COLO829 (cell line): ENCODE data around the gene TBC1D12.
"Not testable (repeated sequence)": the region's sequence is repeated elsewhere in the genome, so short reads cannot be mapped to it uniquely, and the experiment has no call there.

Experiments used
- DNase-seq: peaks from one replicate; pipeline ENCODE4 v3.0.0; 2012; ENCODE audit warnings: low spot score

TBC1D12 gene

DNA sequence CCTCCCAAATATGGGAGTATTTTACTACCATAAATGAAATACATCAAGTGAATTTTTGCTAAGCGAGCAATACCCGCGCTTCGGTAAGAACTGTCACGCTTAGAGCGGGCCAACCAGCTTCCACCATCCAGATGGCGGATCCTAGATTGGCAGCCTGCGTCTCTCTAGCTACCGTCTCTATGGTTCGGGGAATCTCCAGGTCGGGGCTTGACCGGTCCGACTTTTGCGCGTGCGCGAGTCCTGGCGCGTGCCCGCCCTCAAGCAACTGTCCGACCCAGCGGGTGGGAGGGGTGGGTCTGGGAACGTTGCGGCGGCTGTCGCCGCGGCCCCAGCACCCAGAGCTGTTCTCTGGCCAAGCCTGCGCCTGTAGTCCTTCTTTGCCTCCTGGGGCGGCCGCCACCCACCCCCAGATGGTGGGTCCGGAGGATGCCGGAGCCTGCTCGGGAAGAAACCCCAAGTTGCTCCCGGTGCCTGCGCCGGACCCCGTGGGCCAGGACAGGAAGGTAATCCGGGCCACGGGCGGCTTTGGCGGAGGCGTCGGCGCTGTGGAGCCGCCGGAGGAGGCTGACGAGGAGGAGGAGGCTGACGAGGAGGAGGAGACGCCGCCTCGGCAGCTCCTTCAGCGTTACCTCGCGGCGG lies at the start of gene TBC1D12:
Gene TBC1D12 (plus strand): TSS at position 338 of the 639 bp plus-strand sequence. CDS start 73 bp downstream, at position 411.
- peak; percentile 80 for DNase-seq

DNA sequence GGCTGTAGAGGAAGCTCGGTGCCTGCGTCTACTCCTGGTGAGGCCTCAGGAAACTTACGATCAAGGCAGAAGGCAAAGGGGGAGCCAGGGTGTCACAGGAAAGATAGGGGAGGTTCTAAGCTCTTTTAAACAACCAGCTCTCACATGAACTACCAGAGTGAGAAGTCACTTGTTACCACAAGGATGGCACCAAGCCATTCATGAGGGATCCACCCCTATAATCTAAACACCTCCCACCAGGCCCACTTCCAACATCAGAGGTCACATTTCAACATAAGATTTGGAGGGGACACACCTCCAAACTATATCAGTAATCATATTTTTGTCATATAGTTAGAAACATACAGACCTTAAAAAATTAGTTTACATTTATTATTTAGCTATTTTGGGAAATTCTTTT lies 49.0 kb upstream of the TBC1D12 start:
- DNase-seq: no peak

DNA sequence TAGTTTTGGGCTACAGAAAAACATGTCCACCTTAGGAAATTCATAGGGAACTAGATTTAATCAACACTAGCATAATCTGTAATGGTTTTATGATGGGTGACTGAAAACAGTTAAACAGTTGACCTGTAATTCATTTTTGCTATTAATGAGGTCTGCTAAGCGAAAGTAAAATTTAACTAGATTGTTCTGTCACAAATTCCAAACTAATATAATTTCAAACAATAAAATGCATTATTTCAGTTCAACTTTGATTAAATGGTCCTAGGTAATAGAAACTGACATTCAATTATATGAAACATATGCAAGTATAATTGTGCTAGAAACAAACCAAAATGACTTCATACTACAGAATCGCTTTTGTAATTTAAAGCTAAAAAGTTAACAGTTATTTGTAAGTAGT lies 46.5 kb upstream of the TBC1D12 start:
- DNase-seq: no peak

DNA sequence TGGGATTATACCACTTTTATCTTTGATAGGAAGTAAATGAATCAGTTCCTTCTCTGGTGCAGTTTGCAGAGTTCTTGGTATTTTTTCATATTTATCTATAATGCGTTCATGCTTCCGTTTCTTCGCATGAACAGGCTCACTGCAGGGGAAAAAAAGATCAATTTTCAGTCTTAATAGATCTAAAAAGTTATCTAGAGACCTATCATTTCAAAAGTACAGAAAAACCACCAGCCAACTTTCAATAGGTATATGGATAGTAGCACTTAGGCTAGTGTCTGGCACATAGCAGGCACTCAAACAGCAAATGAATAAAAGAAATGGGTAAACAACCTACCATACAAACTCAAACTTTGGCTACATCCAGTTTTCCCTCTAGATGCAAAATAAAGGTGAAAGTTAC lies 45.1 kb upstream of the TBC1D12 start:
- no peak for DNase-seq

DNA sequence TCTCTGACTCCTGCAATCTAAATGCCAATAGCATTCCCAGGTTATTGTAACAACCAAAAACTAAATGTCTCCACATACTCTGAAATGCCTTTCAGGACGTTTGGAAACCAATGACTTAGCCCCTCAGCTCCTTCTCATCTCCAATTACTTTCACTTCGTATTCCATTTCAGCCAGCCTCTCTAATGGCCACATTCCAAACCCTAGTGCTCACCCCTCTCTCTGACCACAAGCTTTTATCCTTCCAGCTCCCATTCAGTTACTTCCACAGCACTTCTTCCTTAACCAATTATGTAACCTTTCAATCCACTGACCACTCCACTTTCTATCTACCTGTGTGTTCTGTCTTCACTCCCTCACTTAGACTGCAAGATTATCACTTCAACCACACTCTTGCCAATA lies 43.9 kb upstream of the TBC1D12 start:
- DNase-seq: peak; percentile 35

DNA sequence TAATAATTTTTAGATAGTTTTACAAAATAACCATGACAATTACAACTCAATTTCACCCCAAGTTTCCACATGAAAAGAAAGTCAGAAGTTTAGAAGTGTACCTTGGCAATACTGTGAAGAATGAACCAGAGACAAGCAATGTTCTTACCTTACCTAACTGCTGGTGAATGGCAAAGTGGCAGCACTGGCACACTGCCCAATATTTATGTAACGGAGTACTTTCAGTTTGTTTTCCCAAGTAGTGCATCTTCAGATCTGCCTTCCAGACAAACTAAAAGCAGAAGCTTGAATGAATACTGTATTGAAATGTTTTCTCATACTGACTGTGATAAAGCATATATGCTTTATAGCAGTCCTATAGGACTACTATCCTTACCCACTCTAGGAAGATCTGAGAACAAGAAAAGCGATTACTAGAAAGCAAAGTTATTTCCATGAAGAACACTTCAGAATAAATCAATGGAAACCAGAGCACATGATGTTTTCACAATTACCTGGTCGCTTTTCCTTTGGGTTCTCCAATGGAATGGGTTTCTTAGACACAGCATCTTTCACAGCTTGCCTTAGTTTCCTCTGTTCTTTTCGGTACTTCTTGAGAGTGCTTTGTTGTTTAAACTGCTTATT lies 41.1 kb upstream of the TBC1D12 start:
- no peak for DNase-seq

DNA sequence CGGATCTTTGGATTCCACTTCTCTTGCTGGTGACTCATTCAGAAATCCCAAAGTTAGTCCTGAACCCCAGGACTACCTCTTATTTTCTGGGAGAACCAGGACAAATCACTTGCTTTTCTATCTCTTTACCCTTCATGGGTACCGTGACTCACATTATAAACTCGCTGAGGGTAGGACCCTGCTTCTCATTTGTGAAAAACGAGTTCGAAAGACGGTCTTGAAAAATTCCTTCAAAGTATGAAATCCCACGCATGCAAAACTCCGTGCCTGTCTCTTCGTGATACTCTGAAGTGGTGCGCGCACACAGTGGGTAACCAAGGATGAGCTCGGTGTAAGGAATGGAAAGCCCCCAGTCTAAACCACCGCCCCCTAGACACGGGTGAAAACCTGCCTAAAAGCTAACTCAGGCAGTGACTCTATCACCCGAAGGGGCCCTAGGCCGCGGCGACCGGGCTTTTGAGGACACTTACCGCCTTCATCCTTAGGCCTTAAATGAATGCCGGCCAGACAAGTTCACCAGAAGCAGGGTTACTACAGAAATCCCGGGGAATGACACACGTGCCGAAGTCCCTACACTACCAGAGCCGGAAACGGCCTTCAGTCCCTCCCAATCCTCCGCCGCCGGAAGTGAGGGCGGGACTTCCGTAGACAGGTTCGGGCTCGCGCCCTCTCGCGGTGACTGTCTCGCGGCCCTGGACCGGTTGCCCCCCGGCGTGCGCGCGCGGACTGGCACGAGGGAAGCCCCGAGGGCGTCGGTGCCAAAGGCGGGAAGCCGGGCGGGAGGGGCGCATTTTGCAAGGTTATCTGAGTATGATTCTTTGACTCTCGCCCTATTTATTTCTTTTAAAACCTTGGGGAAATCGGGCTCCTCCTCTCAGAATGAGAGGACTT lies 39.7 kb upstream of the TBC1D12 start, which contains the start of gene NOC3L:
Gene NOC3L (minus strand): TSS at position 580 of the 891 bp plus-strand sequence. CDS start 101 bp downstream, at position 479.
- DNase-seq: peak; percentile 73

DNA sequence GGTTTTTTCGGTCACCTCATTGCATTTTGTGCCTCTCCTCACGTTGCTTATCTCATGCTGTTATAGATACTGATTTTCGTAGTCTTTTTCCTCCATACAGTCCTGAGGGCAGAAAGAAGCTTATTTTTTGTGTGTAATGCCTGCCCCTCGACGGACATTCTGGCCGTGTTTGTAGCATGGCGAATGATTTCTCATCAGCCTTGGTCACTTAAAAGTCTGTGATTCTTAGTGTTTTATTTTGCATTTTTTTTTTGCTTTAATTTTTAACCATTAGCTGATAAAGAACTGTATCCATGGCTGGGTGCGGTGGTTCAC lies 39.1 kb upstream of the TBC1D12 start:
- no peak for DNase-seq

DNA sequence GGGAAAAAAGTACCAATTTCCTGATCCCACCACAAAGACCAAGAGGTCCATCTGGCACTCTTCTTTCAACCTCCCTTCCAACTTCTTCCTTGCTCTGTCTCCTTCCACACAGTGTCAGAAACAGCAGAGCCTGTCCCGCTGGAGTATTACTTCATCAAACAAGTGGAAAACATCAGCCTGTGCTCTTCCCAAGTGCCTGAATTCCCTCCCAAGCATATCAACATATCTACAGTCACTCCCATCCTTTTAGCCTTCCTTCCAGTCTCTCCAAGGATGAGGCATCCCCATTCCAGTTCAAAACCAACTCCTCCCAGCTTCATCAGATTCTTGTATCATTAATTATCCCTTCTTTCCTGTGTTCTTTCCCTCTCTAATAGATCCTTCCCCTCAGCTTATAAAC lies 37.9 kb upstream of the TBC1D12 start:
- no peak for DNase-seq

DNA sequence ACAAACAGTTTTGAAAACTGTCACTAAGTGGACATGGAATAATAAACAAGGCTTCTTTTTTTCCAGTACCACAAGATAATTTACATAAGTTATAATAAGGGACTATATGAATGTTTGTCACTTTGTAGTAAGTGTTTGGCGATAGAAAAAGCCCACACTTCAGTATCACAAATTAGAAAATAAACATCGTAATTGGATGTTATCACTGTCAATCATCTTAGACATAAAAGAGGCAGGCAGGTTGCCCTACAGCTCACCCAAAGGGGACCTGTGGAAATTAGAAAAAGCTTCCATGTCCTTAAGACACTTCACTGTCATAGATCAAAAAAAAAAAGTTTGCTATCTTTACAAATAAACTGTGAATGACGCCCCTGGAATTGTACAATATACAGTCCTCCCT lies 36.0 kb upstream of the TBC1D12 start:
- no peak for DNase-seq

DNA sequence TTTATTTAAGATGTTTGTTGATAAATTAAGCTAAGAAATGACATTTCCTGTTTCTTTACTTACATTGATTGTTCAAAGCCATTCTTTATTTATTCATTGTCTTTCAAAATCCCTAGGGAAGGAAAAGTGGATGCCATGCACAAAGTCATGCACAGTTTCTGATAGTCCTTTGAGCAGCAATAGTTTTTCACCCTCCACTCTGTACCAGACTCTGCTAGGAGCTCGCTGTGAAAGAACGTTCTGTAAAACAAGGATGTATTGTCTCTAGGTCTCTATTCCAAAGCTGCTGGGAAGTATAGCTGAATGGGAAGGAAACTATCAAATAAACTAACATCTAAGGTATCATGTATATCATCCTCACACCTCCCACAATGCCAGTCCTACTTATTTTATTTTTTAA lies 31.8 kb upstream of the TBC1D12 start:
- DNase-seq: peak; percentile 17

DNA sequence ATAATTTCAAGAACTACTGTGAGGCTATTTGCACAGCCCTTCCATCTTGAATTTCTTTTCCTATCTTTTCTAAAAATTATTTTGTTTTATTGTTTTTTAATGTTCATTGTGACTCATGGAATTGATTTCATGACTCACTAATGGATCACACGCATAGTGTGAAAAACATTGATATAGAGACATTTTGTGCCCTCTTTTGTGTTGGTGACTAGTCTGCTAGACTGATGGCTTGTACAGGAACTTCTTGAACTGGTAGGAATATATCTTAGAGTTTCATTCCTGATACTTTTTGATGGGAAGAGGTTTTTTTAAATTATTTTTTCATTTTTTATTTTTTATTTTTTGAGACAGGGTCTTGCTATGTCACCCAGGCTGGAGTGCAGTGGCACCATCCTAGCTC lies 27.0 kb upstream of the TBC1D12 start:
- no peak for DNase-seq

DNA sequence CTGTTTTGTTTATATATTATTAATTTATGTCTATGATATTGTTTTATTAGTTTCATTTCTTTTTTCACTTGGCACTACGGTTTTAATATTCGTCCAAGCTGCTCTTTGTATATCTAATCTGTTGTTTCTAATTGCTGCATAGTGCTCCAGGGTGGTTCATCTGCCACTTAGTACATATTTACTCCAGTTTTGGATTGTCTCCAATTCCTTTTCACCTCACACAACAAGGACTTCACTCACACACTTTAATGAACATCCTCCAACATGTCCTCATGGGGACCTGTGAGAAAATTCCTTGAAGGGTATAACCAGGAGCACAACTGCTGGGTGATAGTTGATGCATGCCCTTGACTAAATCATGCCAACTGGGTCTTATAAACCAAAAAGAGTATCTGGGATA lies 25.5 kb upstream of the TBC1D12 start:
- DNase-seq: no peak

DNA sequence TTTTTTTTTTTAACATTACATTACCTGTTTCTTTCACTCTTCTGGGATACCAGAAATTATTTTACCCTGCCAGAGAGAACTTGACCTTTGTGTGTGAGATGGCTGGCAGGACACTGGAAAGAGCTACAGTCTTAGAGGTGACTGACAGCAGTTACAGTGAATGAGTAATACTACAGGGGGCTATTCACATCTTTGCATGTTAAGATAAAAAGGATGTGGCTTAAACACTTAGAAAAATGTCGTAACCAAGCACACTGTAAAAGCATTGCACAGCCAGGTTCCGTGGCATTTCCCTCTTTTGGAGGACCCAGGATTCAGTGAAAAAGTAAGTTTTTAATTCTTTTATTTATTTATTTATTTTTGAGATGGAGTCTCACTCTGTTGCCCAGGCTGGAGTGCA lies 18.8 kb upstream of the TBC1D12 start:
- DNase-seq: no peak

DNA sequence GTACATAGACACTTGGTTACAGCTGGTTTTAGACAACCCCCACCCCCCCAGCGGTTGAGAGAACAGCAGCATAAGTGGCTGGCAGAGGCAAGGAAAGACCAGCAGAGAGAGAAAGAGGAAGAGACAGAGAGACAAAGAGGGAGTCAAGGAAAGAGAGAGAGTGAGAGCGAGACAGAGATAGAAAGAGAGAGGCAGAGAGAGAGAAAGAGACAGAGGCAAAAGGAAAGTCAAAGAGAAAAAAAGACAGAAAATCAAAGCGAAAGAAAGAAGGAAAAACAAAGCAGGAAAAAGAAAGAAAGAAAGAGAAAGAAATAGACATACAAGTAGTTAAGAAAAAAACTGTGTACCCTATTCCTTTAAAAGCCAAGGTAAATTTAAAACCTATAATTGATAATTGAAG lies 16.6 kb upstream of the TBC1D12 start:
- DNase-seq: not testable (repeated sequence)

DNA sequence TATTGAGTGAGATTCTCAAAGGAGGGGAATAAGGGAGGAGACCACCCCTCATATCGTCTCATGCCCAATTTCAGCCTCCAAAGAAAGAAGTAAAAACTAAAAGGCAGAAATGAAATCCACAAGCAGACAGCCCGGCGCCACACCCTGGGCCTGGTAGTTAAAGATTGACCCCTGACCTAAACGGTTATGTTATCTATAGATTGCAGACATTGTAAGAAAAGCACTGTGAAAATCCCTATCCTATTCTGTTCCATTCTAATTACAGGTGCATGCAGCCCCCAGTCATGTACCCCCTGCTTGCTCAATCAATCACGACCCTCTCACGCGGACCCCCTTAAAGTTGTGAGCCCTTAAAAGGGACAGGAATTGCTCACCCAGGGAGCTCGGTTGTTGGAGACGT lies 10.2 kb upstream of the TBC1D12 start:
- DNase-seq: not testable (repeated sequence)

DNA sequence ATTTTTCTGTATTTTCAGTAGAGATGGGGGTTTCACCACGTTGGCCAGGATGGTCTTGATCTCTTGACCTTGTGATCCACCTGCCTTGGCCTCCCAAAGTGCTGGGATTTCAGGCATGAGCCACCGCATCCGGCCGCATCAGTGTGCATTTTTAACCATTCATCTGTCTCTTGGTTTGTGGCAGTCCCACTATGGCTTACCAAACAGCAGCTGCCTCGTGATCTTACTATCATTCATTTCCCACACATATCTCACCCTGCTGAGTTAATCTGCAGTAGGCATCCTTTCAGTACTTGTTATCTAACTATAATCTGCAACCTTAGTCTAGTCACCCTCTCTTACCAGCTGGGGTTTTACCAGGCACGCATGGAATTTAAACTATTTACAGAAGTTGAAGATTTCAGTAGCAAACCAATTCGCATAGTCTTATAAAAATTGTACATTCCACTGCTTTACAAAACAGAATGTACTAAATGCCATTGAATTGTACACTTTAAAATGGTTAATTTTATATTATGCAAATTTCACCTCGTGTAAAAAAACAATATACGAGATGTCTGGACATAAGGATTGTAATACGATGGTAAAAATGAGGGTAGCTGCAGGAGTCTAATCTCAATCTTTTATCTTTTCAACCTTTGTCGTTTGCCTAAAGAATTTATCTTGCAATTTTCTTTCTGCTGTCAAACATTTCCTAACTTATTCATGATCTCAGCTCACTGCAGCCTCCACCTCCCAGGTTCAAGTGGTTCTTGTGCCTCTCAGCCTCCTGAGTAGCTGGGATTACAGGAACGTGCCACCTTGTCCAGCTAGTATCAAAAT lies 4.6 kb upstream of the TBC1D12 start:
- no peak for DNase-seq

DNA sequence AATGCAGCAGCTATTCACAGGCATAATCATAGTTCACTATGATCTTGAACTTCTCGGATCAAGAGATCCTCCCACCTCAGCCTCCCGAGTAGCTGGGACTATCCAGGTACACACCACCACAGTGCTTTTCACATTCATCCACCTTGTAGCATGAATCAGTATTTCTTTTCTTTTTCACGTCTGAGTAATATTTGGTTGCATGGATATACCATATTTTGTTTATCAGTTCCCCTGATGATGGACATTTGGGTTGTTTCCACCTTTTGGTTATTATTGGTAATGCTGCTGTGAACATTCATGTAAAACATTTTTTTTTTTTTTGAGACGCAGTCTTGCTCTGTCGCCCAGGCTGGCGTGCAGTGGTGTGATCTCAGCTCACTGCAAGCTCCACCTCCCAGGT lies 3.6 kb upstream of the TBC1D12 start:
- DNase-seq: no peak

DNA sequence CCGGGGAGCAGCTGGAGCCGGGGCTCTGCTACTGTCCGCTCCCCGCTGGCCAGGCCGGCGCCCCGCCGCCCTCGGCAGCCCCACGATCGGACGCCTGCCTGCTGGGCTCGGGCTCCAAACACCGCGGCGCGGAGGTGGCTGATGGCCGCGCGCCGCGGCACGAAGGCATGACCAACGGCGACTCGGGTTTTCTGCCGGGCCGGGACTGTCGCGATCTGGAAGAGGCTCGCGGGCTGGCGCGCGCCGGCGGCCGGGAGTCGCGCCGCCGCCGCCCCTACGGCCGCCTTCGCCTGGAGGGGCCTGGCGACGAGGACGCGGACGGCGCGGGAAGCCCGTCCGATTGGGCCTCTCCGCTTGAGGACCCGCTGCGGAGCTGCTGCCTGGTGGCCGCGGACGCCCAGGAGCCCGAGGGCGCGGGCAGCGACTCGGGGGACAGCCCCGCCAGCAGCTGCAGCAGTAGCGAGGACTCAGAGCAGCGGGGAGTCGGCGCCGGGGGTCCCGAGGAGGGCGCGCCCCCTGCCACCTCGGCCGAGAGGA lies 570 bp downstream of the TBC1D12 start:
- DNase-seq: no peak

DNA sequence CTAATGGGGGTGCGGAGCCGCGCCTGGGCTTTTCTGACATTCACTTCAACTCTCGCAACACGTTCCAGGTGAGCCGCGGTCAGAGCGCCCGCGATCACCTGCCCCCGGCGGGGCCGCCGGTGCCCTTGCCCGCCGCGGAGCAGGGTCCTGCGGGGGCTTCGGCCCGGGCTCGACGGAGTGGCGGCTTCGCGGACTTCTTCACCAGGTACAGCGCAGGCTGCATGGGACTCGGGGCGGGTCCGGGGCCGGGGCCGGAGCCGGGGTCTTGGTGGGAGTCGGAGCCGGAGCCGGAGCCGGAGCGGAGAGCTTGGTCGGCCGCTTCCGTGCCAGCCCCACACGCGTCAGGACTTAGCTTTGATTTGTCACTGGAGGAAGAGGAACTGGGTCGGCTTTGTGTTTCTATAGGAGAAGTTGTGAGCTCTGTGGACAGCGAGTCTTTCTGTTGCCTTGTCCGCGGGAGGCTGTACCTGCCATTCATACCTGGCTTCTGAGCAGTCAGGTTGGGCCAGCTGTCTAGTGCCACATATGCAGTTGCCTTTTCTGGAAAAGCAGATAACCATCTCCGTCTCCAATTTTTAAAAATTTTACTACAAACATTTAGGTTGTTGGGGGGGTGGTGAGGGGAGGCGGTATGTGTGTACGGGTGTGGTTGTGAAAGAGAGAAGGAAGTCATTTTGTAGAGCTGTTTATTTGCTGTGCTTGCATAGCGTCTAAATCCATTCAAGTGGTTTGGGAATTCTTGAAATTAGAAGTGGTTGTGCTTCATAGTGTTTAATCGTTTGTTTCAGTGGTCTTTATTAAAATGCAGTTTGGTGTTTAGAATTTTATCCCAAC lies 1.3 kb downstream of the TBC1D12 start:
- no peak for DNase-seq

DNA sequence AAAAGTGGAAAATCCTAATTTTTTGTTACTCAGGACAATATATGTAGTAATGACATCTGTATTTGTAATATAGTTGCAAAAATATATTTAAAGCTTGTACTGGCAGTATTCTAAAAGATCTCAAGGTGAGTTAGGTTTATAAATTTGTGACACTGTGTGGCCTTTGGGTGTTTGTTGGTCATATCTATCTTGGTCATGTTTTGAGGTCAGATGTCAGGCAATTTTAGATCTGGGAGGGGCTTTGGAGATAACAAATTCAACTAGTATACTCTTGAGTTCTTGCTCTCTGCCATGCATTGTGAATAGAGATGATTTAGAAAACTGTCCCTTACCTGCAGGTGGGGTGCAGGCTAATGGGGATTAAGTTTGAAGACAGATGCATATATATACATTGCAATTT lies 3.1 kb downstream of the TBC1D12 start:
- no peak for DNase-seq
